ENCODE data around the gene PDIA5.

GRCh38 chr3:123076496-123077418 is 9.9 kb downstream of the PDIA5 start:
- TF ChIP-seq CTCF (IDR thresholded peaks at IDR 0.05) (no peak), EZH2 (IDR thresholded peaks at IDR 0.05; ENCODE audit: borderline replicate concordance, insufficient read depth, low read depth, low read length, poor library complexity, severe bottlenecking) (no peak)
